Left colon (tissue), 2 donors: Measurements from ENCODE around the gene PDIK1L. TPM values are rescaled to one million over a fixed set of nuclear protein-coding genes. Genes with fewer than 3 reads are reported as not detected.

Experiments
- ATAC-seq: fragments of 200-7000 bp; cut with Tn5 transposase; one replicate; pipeline ENCODE4 v1.9.1; 2020; ENCODE audit warnings: mild to moderate bottlenecking, moderate library complexity
- DNase-seq, 2 donors: peaks; one replicate each; pipeline ENCODE4 v3.0.0-alpha.2; 2020
- intact Hi-C, 2 donors: fragments of 100-400 bp; cut with DNase I in 1 of 2; cut with micrococcal nuclease in 1 of 2; formaldehyde crosslinking; loops; one replicate each; pipeline versions ENCODE4 v1.11.2 to v1.14.0; 2022; cut with DNase I, micrococcal nuclease
- total RNA-seq, 2 donors: library from RNA; stranded (reverse); fragmentation: NEBNext Ultra II Directional; extraction: Animal tissue kit (Norgen Biotek cat#: 25700); gene quantifications; one replicate each; pipeline ENCODE4 v1.2.1, GENCODE V29; 2021
- donor health status: DM: no; HTN: no; CAD: no.
- donor health status: DM: yes; HTN: yes; CAD: no.

Gene PDIK1L
- total RNA-seq, 2 donors from 2014 or later = 15.5 to 15.9 TPM

GRCh38 chr1:26112407-26112775 is 767 bp downstream of the PDIK1L start:
- peak; percentile 28 for ATAC-seq

GRCh38 chr1:26114165-26114927 is 2.7 kb downstream of the PDIK1L start:
- DNase-seq (no peak), ATAC-seq (peak; percentile 10)
- intact Hi-C loops = no loop called here

More at GRCh38 chr1:26112407-26112775, 767 bp downstream of the PDIK1L start:
- intact Hi-C loops = no loop called here
- peak in 1 of 2 donors; percentile 31 for DNase-seq

- no peak for DNase-seq
- ATAC-seq = no peak
- intact Hi-C loops = no loop called here
Observed at GRCh38 chr1:26119892-26120608, 8.4 kb downstream of the PDIK1L start.

GRCh38 chr1:26121854-26122773 is 10.5 kb downstream of the PDIK1L start:
- no peak for ATAC-seq
- DNase-seq = no peak
- intact Hi-C loops = no loop called here

GRCh38 chr1:26122988-26123973 is 11.7 kb downstream of the PDIK1L start:
- DNase-seq = no peak
- intact Hi-C loops = no loop called here
- no peak for ATAC-seq

GRCh38 chr1:26124418-26125331 is 13.1 kb downstream of the PDIK1L start:
- intact Hi-C loops = no loop called here
- no peak for ATAC-seq

GRCh38 chr1:26125382-26125781 is 13.8 kb downstream of the PDIK1L start:
- intact Hi-C loops = no loop called here
- no peak for ATAC-seq
- no peak for DNase-seq

More at GRCh38 chr1:26124418-26125331, 13.1 kb downstream of the PDIK1L start:
- DNase-seq = no peak

GRCh38 chr1:26125946-26126320 is 14.3 kb downstream of the PDIK1L start:
- DNase-seq (no peak), ATAC-seq (no peak)
- intact Hi-C loops = no loop called here

- intact Hi-C loops = no loop called here
- ATAC-seq (peak; percentile 86), DNase-seq (peak in 1 of 2 donors; percentile 61)
Observed at GRCh38 chr1:26126321-26127084, 14.9 kb downstream of the PDIK1L start.

- peak in 1 of 2 donors; percentile 36 for DNase-seq
- intact Hi-C loops = no loop called here
- ATAC-seq = peak; percentile 52
Observed at GRCh38 chr1:26127235-26128163, 15.9 kb downstream of the PDIK1L start.

GRCh38 chr1:26129778-26130177 is 18.2 kb downstream of the PDIK1L start:
- no peak for ATAC-seq

GRCh38 chr1:26130695-26131094 is 19.1 kb downstream of the PDIK1L start:
- no peak for ATAC-seq

More at GRCh38 chr1:26129778-26130177, 18.2 kb downstream of the PDIK1L start:
- intact Hi-C loops = no loop called here
- no peak for DNase-seq

GRCh38 chr1:26132128-26132833 is 20.7 kb downstream of the PDIK1L start:
- no peak for DNase-seq
- no peak for ATAC-seq
- intact Hi-C loops = no loop called here

More at GRCh38 chr1:26130695-26131094, 19.1 kb downstream of the PDIK1L start:
- intact Hi-C loops = no loop called here
- DNase-seq = no peak

GRCh38 chr1:26132834-26133167 is 21.2 kb downstream of the PDIK1L start:
- DNase-seq = no peak
- intact Hi-C loops = no loop called here
- no peak for ATAC-seq

GRCh38 chr1:26134466-26134865 is 22.8 kb downstream of the PDIK1L start:
- no peak for DNase-seq
- no peak for ATAC-seq

More at GRCh38 chr1:26134466-26134865, 22.8 kb downstream of the PDIK1L start:
- intact Hi-C loops = no loop called here
